HL-60/S4 treated with phorbol 12-myristate 13-acetate at 8.2 ng/mL for 4 days and 3 days (cell line): ENCODE results near the gene AEBP1.

Experiments used
- in situ Hi-C: fragments of 300-500 bp; cut with MboI; formaldehyde crosslinking; loops from 2 replicates; pipeline ENCODE4 v1.15.0; 2022; ENCODE audit warnings: low sequenced_read_pairs

Gene AEBP1

GRCh38 chr7:44139311-44140010 is 35.3 kb downstream of the AEBP1 start:
- in situ Hi-C loops = no loop called here

- in situ Hi-C loops = no loop called here
Measured at GRCh38 chr7:44140341-44140740, 36.2 kb downstream of the AEBP1 start.

- in situ Hi-C loops = no loop called here
Measured at GRCh38 chr7:44141221-44141850, 37.2 kb downstream of the AEBP1 start, which contains the start of gene MYL7. Gene MYL7, minus strand, starts transcription at chr7:44141332. Its CDS starts 27 bp downstream, at chr7:44141305.

GRCh38 chr7:44142028-44142427 is 37.9 kb downstream of the AEBP1 start:
- in situ Hi-C loops = no loop called here

- in situ Hi-C loops = no loop called here
Measured at GRCh38 chr7:44143646-44144250, 39.6 kb downstream of the AEBP1 start.

- in situ Hi-C loops = no loop called here
Measured at GRCh38 chr7:44144426-44144967, 40.4 kb downstream of the AEBP1 start.

GRCh38 chr7:44144968-44145478 is 40.9 kb downstream of the AEBP1 start:
- in situ Hi-C loops = no loop called here

- in situ Hi-C loops = no loop called here
Measured at GRCh38 chr7:44145479-44145968, 41.4 kb downstream of the AEBP1 start.

- in situ Hi-C loops = no loop called here
Measured at GRCh38 chr7:44145969-44146911, 42.1 kb downstream of the AEBP1 start.

- in situ Hi-C loops = no loop called here
Measured at GRCh38 chr7:44147026-44147991, 43.2 kb downstream of the AEBP1 start.

GRCh38 chr7:44148166-44148565 is 44.0 kb downstream of the AEBP1 start:
- in situ Hi-C loops = no loop called here

GRCh38 chr7:44148961-44149536 is 44.9 kb downstream of the AEBP1 start:
- in situ Hi-C loops = no loop called here

- in situ Hi-C loops = no loop called here
Measured at GRCh38 chr7:44149571-44150465, 45.7 kb downstream of the AEBP1 start.

- in situ Hi-C loops = no loop called here
Measured at GRCh38 chr7:44150466-44150832, 46.3 kb downstream of the AEBP1 start.

GRCh38 chr7:44150966-44151941 is 47.1 kb downstream of the AEBP1 start:
- in situ Hi-C loops = no loop called here

- in situ Hi-C loops = no loop called here
Measured at GRCh38 chr7:44151956-44152355, 47.8 kb downstream of the AEBP1 start.
